ENCODE data around the gene PPP1R13B. TPM values are rescaled to one million over a fixed set of nuclear protein-coding genes. Genes with fewer than 3 reads are reported as not detected.

The PPP1R13B gene
- total RNA-seq, 3 donors from 2014 or later, result 49.6 to 65.5 (median 52.1) TPM

- Histone ChIP-seq H3K36me3 (ENCODE audit: low read depth) (no peaks in the 10 kb centered on the region), H3K4me1 (ENCODE audit: low read depth) (peaks cover 13% of the 10 kb centered on the region), H3K9me3 (no peaks in the 10 kb centered on the region), H3K4me3 (no peak overlapping the region)
- TF ChIP-seq, protein P1, sequence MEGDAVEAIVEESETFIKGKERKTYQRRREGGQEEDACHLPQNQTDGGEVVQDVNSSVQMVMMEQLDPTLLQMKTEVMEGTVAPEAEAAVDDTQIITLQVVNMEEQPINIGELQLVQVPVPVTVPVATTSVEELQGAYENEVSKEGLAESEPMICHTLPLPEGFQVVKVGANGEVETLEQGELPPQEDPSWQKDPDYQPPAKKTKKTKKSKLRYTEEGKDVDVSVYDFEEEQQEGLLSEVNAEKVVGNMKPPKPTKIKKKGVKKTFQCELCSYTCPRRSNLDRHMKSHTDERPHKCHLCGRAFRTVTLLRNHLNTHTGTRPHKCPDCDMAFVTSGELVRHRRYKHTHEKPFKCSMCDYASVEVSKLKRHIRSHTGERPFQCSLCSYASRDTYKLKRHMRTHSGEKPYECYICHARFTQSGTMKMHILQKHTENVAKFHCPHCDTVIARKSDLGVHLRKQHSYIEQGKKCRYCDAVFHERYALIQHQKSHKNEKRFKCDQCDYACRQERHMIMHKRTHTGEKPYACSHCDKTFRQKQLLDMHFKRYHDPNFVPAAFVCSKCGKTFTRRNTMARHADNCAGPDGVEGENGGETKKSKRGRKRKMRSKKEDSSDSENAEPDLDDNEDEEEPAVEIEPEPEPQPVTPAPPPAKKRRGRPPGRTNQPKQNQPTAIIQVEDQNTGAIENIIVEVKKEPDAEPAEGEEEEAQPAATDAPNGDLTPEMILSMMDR (IDR thresholded peaks at IDR 0.05), result no peak
- intact Hi-C loops (cut with DNase I, micrococcal nuclease), result no loop called here
- DNase-seq, result peak in 2 of 3 donors; percentile 34 to 36
- peak; percentile 83 for ATAC-seq
Observed at GRCh38 chr14:103819503-103820307, 27.7 kb downstream of the PPP1R13B start.

DNA sequence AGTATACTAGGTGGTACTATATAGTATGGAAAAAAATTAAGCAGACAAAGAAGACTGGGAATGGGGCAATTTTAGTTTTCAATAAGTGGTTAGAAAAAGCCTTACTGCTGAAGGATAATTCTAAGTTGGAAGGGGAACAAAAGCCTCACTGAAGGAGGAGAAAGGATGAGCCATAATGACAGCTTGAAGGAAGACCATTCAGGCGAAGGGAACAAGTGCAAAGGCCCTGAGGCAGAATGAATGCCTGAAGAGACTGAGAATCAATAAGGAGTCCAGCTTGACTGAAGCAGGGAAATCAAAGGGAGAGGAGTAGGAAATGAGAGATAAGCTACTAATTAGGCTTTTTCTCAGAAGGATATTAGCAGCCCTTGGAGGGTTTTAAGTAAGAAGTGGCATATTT, 28.5 kb downstream of the PPP1R13B start:
- intact Hi-C loops (cut with DNase I, micrococcal nuclease), result no loop called here
- H3K4me1 ChIP-seq (ENCODE audit: low read depth), result peaks cover 10% of the 10 kb centered on the region
- TF ChIP-seq, protein P1 (IDR thresholded peaks at IDR 0.05), result no peak
- DNase-seq (no peak), ATAC-seq (no peak)
- H3K4me3 ChIP-seq, result no peak overlapping the region
- H3K9me3 ChIP-seq, result no peaks in the 10 kb centered on the region
- no peaks in the 10 kb centered on the region for H3K36me3 ChIP-seq (ENCODE audit: low read depth)

DNA sequence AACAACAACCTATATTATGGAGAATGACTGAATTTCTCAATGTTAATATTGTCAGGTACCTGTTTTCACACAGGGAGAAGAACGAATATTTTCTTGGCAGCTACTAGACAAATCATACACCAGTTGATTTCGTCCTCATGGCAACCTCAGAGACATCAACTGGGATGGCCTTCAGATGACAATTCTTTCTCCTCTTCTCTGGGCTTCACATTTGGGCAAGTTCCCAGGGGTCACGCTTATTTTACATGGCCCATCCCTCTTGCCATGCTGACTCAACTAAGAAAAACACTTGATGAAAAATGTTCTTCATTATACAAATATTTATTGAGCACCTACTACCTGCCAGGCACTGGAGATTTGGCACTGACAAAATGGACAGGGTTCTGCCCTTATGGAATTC, 29.0 kb downstream of the PPP1R13B start:
- Histone ChIP-seq H3K36me3 (ENCODE audit: low read depth) (no peaks in the 10 kb centered on the region), H3K4me1 (ENCODE audit: low read depth) (peaks cover 8% of the 10 kb centered on the region), H3K4me3 (no peak overlapping the region), H3K9me3 (no peaks in the 10 kb centered on the region)
- ATAC-seq, result no peak
- TF ChIP-seq, protein P1 (IDR thresholded peaks at IDR 0.05), result no peak
- intact Hi-C loops (cut with DNase I, micrococcal nuclease), result no loop called here
- DNase-seq, result no peak

- intact Hi-C loops (cut with DNase I, micrococcal nuclease), result no loop called here
- DNase-seq (no peak), ATAC-seq (no peak)
- Histone ChIP-seq H3K9me3 (no peaks in the 10 kb centered on the region), H3K4me3 (no peak overlapping the region), H3K4me1 (ENCODE audit: low read depth) (peaks cover 8% of the 10 kb centered on the region), H3K36me3 (ENCODE audit: low read depth) (no peaks in the 10 kb centered on the region)
- TF ChIP-seq, protein P1 (IDR thresholded peaks at IDR 0.05), result no peak
Observed at GRCh38 chr14:103817595-103817994, 29.8 kb downstream of the PPP1R13B start.

DNA sequence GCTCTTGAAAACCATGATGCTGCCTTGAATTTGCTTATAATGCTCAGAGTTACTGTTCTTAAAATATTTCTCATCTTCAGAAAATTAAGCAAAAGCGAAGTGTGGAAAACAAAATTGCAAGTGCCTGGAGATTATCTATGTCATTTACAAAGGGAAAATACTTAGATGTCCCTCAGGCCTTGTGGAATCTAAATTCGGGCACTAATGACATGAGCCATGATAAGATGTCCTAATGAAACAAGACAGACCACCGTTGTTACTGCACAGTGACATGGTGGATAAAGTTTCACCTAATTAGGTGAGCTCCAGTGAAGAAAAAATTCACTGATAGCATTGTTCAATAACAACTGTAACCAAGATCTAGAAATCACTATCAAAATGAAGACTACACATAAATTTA, 30.4 kb downstream of the PPP1R13B start:
- TF ChIP-seq, protein P1 (IDR thresholded peaks at IDR 0.05), result no peak
- Histone ChIP-seq H3K36me3 (ENCODE audit: low read depth) (no peaks in the 10 kb centered on the region), H3K4me1 (ENCODE audit: low read depth) (peaks cover 8% of the 10 kb centered on the region), H3K9me3 (no peaks in the 10 kb centered on the region), H3K4me3 (no peak overlapping the region)
- ATAC-seq (no peak), DNase-seq (no peak)
- intact Hi-C loops (cut with DNase I, micrococcal nuclease), result no loop called here

All from mucosa of descending colon (tissue), 3 donors.